ENCODE measurements around the gene APOBEC3B.
"Not testable (repeated sequence)": the region's sequence is repeated elsewhere in the genome, so short reads cannot be mapped to it uniquely, and the experiment has no call there.

Gene APOBEC3B

DNA sequence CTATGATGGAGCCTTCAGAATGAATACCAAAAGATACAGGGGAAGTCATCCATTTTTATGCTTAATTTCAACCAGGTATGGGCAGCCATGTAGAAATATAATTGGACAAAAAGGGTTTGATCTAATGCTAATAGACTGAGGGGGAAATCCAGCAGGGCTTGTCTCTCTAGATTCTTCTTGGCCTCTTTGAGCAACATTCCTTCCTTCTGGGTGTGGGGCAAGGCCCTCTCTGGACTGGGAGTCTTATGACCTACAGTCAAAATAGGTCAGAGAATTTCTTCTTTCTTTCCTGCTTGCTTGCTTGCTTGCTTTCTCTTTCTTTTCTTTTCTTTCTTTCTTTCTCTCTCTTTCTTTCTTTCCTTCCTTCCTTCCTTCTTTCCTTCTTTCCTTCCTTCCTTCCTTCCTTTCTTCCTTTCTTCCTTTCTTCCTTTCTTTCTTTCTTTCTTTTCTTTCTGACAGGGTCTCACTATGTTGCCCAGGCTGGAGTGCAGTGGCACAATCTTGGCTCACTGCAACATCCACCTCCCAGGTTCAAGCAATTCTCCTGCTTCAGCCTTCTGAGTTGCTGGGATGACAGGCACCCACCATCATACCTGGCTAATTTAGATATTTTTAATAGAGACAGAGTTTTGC is 36.3 kb upstream of the APOBEC3B start:
- not testable (repeated sequence) for H3K4me3 Mint-ChIP-seq; H3K9me3 Mint-ChIP-seq; H3K27ac Mint-ChIP-seq; H3K36me3 Mint-ChIP-seq (ENCODE audit: low read depth)
- Mint-ChIP-seq H3K4me1 (ENCODE audit: low read depth) (peaks cover 23% of the 10 kb centered on the region), H3K27me3 (ENCODE audit: low read depth) (peaks cover 18% of the 10 kb centered on the region)

DNA sequence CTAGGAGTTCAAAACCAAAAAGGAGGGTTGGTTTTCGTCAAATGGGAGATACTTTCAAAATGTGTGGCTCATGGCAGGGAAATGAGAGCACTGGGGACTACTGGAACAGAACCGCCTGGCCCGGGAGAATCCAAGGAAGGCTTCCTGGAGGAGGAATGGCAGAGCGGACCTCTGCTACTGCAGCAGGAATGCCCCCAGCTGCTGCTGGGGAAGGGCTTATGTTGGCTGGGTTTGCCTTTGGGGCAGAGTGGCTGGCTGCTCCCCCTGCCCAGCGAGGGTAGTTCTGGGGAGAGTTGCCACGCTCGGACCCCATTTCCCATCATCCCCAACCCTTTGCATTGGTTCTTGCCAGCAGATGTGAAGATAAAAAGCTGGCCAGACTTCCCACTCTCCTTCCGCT is 35.4 kb upstream of the APOBEC3B start:
- Mint-ChIP-seq H3K9me3 (no peaks in the 10 kb centered on the region), H3K27ac (peak overlapping the region; percentile 49), H3K4me3 (no peak overlapping the region), H3K4me1 (ENCODE audit: low read depth) (peaks cover 17% of the 10 kb centered on the region), H3K36me3 (ENCODE audit: low read depth) (no peaks in the 10 kb centered on the region), H3K27me3 (ENCODE audit: low read depth) (peaks cover 18% of the 10 kb centered on the region)

DNA sequence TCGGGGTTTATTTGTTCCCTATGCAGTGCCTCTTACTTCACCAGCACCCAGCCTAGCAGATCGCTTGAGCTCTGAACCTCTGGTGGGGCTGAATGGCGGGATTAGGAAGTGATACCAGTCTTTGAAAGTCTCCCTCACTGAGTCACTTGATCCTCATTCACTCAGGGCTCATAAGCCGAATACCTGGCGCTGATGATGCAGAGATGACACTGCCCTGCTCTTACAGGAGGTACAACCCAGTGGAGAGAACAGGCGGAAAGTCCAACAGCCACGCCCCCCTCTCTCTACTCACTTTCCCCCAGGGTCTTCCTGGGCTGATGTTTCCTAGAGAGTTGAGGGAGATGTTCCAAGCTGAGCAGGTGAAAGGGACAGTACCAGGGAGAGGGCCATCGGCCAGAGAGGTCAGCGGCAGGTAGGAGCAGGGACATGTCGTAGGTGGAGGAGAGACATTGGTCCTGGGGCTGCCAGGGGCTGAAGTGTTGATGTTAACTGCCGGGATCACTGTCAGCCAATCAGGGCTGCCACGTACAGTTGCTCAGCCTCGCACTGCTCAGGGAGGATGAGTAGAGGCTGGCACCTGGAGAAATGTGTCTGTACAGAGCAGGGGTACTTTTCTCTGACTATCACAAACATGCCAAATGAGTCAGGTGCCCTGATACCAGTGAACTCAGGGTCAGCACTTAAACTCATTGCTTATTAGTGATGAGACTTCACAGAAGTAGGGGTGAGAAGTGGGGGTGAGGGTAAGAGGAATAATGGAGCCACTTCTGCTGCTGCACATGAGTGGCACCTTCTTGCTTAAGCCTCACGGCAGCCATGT is 34.6 kb upstream of the APOBEC3B start:
- H3K9me3 Mint-ChIP-seq: no peaks in the 10 kb centered on the region
- H3K27me3 Mint-ChIP-seq (ENCODE audit: low read depth): peaks cover 18% of the 10 kb centered on the region
- no peaks in the 10 kb centered on the region for H3K36me3 Mint-ChIP-seq (ENCODE audit: low read depth)
- H3K4me1 Mint-ChIP-seq (ENCODE audit: low read depth): peaks cover 20% of the 10 kb centered on the region
- H3K4me3 Mint-ChIP-seq: no peak overlapping the region
- H3K27ac Mint-ChIP-seq: no peak overlapping the region

DNA sequence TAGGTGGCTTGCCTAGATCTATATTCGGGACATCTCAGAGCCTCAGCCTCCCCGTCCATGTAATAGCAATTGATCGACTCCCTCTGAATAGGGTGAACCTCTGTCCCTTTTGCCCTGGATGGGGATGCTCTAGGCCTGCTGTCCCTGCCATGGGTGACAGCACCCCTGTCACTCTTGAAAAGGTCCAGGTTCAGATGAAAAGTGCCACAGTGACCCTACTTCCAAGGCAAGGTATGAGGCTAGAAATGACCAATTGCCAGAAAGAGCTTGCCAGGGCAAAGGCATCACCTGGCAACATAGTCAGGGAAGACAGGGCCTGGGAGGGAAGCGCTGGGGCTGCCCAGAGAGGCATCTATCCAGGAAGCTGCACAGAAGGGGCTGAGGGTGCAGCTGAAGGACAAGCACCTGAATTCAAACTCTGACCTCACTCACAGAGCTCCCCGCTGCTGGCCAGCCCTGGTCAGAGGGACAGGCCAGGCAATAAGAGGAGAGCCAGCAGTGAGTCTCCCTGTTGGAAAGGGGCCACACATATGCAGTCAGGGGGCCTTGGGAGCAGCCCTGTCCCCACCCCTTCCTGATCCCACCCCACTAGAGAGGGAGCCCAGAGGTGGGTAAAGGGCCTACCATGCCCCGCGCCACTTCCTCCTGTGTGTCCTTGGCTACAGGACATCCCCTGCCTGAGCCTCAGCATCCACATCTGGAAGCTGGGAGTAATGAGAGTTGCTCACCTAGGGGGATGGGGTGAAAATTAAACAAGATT is 33.8 kb upstream of the APOBEC3B start:
- H3K4me1 Mint-ChIP-seq (ENCODE audit: low read depth): peaks cover 22% of the 10 kb centered on the region
- no peak overlapping the region for H3K4me3 Mint-ChIP-seq
- H3K9me3 Mint-ChIP-seq: no peaks in the 10 kb centered on the region
- no peak overlapping the region for H3K27ac Mint-ChIP-seq
- no peaks in the 10 kb centered on the region for H3K36me3 Mint-ChIP-seq (ENCODE audit: low read depth)
- peaks cover 16% of the 10 kb centered on the region for H3K27me3 Mint-ChIP-seq (ENCODE audit: low read depth)

DNA sequence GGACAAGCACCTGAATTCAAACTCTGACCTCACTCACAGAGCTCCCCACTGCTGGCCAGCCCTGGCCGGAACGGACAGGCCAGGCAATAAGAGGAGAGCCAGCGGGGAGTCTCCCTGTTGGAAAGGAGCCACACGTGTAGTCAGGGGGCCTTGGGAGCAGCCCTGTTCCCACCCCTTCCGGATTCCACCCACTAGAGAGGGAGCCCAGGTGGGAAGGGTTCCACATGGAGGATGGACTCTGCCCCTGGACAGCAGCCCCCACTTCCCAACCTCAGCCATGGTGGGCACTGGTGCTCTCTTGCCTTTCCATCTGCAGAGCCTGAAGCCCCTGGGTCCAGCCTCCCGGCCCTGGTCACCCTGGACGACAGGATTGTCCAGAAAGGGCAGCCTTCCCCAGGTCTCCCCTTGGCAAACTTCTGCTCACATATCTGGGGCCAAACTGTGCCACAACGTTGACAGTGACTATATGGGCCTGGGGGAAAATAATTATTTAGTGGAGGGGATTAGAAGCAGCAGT is 32.2 kb upstream of the APOBEC3B start:
- Mint-ChIP-seq H3K36me3 (ENCODE audit: low read depth) (no peaks in the 10 kb centered on the region), H3K4me3 (no peak overlapping the region), H3K4me1 (ENCODE audit: low read depth) (peaks cover 29% of the 10 kb centered on the region), H3K9me3 (no peaks in the 10 kb centered on the region), H3K27ac (no peak overlapping the region), H3K27me3 (ENCODE audit: low read depth) (peaks cover 13% of the 10 kb centered on the region)

DNA sequence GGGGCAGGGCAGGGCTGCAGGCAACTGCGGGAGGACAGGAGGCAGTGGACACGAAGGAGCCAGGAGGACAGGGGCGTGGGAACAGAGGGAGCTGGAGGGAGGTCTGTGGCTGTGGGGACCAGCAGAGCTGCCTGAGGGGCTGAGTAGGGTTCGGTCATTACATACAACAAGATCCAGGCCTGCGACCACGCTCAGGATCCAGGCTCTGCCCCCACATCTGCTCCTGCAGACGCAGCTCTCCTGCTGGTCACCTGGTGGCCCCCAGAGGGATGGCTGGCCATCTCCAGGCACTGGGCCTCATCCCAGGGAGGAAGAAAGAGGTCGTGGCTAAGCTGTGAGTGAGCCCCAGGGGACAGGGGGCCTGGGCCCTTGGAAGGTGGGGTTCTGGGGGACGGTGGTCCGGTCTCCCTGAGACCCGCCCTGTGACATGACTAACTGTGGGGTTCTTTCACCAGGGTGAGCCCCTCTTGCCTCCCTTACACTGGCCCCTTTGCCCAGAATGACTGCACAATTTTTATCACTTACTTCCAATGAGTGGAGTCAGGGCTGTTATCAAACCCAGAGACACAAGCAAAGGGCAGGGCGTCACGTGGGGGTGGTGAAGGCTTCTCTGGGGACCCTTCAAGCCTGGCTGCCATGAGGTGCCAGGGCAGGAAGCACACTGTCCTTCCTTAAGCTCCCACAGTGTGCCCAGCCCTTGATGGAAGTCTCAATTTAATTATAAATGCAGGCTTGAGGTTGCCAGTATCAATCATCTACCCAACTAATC is 31.4 kb upstream of the APOBEC3B start:
- Mint-ChIP-seq H3K27ac (peak overlapping the region; percentile 41), H3K9me3 (no peaks in the 10 kb centered on the region), H3K4me3 (no peak overlapping the region), H3K4me1 (ENCODE audit: low read depth) (peaks cover 35% of the 10 kb centered on the region), H3K27me3 (ENCODE audit: low read depth) (peaks cover 13% of the 10 kb centered on the region), H3K36me3 (ENCODE audit: low read depth) (no peaks in the 10 kb centered on the region)

DNA sequence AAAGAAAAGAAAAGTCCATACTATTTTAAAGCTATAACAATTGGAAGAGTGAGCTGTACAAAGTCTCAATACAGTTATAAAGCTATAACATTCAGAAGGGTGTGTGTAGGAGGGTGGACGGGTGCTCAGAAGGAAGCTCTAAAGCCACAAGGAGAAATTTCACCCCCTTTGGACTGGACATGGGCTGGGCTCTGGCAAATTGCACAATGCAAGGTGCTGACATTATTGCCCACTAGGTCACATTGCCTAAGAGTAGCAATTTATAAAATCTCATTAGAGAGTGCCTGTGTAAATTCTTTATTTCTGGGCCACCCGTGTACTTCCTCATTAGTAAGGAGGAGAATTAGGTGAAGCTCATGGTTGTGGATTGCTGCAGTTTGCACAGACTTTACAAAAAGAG is 30.4 kb upstream of the APOBEC3B start:
- H3K4me3 Mint-ChIP-seq: no peak overlapping the region

DNA sequence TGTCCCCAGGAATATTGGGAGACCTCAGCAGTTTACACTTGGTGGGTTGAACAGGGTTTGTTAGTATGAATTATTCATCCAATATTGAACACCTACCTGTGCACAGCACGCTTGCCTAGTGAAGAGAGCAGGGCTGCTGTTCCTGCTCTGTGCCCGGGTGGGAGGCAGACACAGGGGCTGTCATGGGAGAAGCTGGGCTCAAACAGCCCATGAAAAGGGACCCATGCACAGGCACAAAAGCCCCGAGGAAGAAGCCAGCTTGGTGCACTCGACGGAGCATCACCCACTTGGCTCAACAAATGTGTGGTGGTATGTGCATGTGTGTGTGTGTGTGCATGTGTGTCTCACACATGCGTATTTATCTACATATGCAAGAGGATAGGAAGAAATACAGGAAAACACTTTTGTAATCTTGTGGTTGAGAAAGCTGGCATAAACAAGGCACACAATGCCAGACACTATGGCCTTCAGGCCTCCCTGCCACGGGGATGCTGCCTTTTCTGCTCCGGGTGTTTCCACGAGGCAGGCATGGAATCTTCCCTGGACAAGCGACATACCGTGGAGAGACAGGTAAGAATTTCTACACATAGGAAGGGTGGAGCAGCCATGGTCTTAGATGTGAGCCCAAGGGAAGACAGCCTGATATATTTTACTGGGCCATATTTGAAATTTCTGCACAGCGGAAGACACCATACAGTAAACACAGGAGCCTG is 29.7 kb upstream of the APOBEC3B start:
- H3K9me3 Mint-ChIP-seq: no peaks in the 10 kb centered on the region
- H3K27ac Mint-ChIP-seq: peak overlapping the region; percentile 98
- H3K36me3 Mint-ChIP-seq (ENCODE audit: low read depth): no peaks in the 10 kb centered on the region
- peaks cover under 1% of the 10 kb centered on the region for H3K27me3 Mint-ChIP-seq (ENCODE audit: low read depth)
- H3K4me1 Mint-ChIP-seq (ENCODE audit: low read depth): peaks cover 36% of the 10 kb centered on the region
- peak overlapping the region; percentile 18 for H3K4me3 Mint-ChIP-seq

More for the DNA sequence above, 30.4 kb upstream of the APOBEC3B start:
- Mint-ChIP-seq H3K27me3 (ENCODE audit: low read depth) (peaks cover 7% of the 10 kb centered on the region), H3K9me3 (no peaks in the 10 kb centered on the region), H3K27ac (no peak overlapping the region), H3K4me1 (ENCODE audit: low read depth) (peaks cover 34% of the 10 kb centered on the region), H3K36me3 (ENCODE audit: low read depth) (no peaks in the 10 kb centered on the region)

DNA sequence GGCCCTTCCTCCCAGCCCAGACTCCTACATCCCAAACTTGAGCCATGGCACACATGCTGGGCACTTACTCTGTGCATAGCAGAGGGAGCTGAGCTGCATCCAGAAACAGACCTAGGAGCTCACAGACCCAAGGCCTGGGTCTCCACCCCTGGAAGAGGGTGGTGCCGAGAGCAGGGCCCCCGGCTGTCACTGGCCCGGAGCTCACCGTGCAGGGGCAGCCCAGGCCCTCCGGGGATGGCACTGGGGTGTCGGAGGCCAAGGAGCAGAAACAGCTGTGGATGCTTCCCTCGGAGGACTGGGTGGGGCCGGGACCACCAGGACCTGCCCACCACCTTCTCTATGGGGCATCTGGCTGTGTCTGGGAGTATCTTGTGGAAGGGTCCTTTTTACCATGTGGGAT is 29.1 kb upstream of the APOBEC3B start:
- Mint-ChIP-seq H3K27ac (peak overlapping the region; percentile 98), H3K27me3 (ENCODE audit: low read depth) (no peaks in the 10 kb centered on the region), H3K4me3 (no peak overlapping the region)

DNA sequence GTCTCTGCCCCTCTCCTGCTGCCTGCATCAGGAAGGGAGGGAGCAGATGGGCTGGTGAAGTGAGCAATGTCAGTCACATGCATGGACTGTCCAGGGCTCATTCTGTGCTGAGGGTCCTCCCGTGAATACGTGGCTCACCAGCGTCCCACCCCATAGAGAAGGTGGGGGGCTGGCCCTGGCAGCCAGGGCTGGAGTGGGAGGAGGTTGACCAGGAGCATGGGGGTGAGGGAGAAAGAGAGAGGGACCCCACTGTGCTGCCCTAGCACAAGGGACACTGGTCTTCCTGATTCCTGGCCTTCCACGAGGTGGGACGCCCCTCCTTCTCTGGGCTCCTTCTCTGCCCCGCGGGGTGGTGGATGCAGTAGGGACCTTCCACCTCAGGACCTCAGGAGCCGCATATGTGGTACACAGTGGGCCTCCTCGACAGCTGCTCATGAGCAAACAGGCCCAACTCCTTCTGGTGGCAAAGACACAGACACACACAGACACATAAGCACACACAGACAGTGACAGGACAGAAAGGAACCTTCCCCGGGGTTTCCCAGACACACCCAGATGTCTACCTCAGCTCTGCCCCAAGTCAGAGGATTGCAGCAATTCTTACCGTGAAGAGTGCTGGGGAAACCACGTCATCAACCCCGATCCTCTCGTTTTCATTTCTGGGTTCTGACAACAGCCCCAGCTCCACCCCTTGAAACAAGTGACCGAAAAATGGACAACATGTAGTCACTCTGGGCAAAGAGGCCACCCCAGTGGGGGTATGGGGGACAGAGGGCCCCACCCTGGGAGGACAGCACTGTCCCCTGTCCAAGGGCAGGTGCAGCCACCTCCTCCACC is 28.4 kb upstream of the APOBEC3B start:
- peaks cover 43% of the 10 kb centered on the region for H3K4me1 Mint-ChIP-seq (ENCODE audit: low read depth)
- no peaks in the 10 kb centered on the region for H3K9me3 Mint-ChIP-seq
- H3K36me3 Mint-ChIP-seq (ENCODE audit: low read depth): no peaks in the 10 kb centered on the region
- H3K4me3 Mint-ChIP-seq: peak overlapping the region; percentile 67
- H3K27ac Mint-ChIP-seq: peak overlapping the region; percentile 98
- peaks cover 2% of the 10 kb centered on the region for H3K27me3 Mint-ChIP-seq (ENCODE audit: low read depth)

More for the DNA sequence above, 29.1 kb upstream of the APOBEC3B start:
- Mint-ChIP-seq H3K36me3 (ENCODE audit: low read depth) (no peaks in the 10 kb centered on the region), H3K4me1 (ENCODE audit: low read depth) (peaks cover 39% of the 10 kb centered on the region), H3K9me3 (no peaks in the 10 kb centered on the region)

DNA sequence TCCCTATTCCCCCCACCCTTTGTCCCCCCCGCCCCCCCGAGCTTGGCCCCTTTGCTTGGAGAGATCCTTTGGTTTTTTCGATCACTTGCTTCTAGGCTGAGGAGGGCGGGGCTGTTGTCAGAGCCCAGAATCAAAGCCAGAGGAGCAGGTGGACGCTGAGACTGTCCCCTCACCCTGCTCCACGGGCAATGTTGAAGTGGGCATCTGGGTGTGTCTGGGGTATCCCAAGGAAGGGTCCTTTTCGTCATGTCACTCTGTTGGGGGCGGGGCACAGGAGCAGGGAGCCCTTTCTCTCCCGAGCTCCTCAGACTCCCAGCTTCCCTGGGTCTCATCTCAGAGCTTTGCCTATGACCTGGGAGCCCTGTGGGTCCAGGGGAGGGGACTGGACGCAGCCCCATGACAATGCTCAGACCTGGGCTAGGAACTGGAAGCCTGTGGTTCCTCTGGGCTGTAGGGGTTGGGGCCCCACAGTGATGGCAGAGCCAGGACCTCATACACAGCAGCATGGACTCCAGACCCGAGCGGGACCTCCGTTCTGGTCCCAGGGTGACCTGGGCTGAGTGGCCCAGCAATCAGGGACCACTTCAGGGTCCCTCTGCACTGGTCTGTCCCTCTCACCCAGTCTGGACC is 27.6 kb upstream of the APOBEC3B start:
- H3K4me3 Mint-ChIP-seq: no peak overlapping the region
- H3K36me3 Mint-ChIP-seq (ENCODE audit: low read depth): no peaks in the 10 kb centered on the region
- H3K27ac Mint-ChIP-seq: peak overlapping the region; percentile 86
- peaks cover 4% of the 10 kb centered on the region for H3K27me3 Mint-ChIP-seq (ENCODE audit: low read depth)
- no peaks in the 10 kb centered on the region for H3K9me3 Mint-ChIP-seq
- H3K4me1 Mint-ChIP-seq (ENCODE audit: low read depth): peaks cover 51% of the 10 kb centered on the region

DNA sequence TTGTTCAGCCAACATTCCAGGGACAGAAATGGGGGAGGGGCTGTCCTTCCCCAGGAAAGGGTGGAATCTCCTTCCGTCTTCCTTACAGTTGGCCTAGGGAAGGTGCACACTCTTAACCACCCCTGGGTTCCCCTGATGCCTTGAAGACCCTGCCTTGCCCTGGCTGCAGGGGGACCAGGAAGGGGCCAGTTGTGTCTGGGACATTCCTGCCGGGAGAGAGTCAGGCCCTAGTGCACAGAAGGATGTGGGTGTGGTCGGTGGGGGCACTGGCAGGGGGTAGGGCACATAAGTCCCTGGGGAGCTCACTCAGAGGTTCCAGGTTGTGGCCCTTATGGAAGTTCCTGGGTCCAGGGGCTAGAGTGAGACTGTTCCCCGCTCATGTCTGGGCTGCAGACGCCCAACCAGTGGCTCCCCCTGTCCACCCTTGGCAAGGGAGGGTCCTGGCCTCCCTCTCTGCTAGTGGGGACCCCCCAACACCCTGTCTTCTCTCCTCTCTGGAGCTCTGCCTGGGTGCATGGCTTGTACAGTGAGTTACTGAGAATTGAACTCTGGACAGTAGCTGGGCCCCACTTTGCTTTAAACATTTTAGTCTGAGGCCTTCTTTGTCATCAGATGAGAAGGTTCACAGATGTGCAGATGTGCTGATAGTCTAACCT is 26.8 kb upstream of the APOBEC3B start:
- Mint-ChIP-seq H3K27me3 (ENCODE audit: low read depth) (peaks cover 4% of the 10 kb centered on the region), H3K27ac (peak overlapping the region; percentile 86), H3K4me1 (ENCODE audit: low read depth) (peaks cover 54% of the 10 kb centered on the region), H3K9me3 (no peaks in the 10 kb centered on the region), H3K4me3 (no peak overlapping the region), H3K36me3 (ENCODE audit: low read depth) (no peaks in the 10 kb centered on the region)
